Effector memory CD4-positive, alpha-beta T cell (primary cell): ENCODE results near the gene CAMK2N2.

Experiments used
- DNase-seq, 3 donors: peaks; one replicate each; pipeline ENCODE4 v3.0.0-alpha.2; 2020
- H3K27ac ChIP-seq: 2 replicates; pipeline ENCODE4 v1.7.0; 2013; ENCODE audit warnings: mild to moderate bottlenecking, low read length, moderate library complexity; ENCODE audit not compliant: insufficient read depth, poor library complexity, severe bottlenecking
- H3K27me3 ChIP-seq: replicated peaks from 2 replicates; pipeline ENCODE4 v1.7.0; 2013; ENCODE audit warnings: mild to moderate bottlenecking, low read length; ENCODE audit not compliant: insufficient read depth, control insufficient read depth, poor library complexity, severe bottlenecking
- H3K36me3 ChIP-seq: 2 replicates; pipeline ENCODE4 v1.7.0; 2013; ENCODE audit warnings: mild to moderate bottlenecking, low read length, moderate library complexity; ENCODE audit not compliant: control insufficient read depth, insufficient read depth
- H3K4me1 ChIP-seq: 2 replicates; pipeline ENCODE4 v1.7.0; 2013; ENCODE audit warnings: low read length, mild to moderate bottlenecking; ENCODE audit not compliant: control insufficient read depth, insufficient read depth, poor library complexity, severe bottlenecking
- H3K4me3 ChIP-seq: 2 replicates; pipeline ENCODE4 v1.7.0; 2013; ENCODE audit warnings: low read length, low read depth, mild to moderate bottlenecking; ENCODE audit not compliant: insufficient read depth, poor library complexity, severe bottlenecking
- H3K9me3 ChIP-seq: 2 replicates; pipeline ENCODE4 v1.7.0; 2013; ENCODE audit warnings: mild to moderate bottlenecking, low read length, moderate library complexity; ENCODE audit not compliant: control insufficient read depth

CAMK2N2 gene

DNA sequence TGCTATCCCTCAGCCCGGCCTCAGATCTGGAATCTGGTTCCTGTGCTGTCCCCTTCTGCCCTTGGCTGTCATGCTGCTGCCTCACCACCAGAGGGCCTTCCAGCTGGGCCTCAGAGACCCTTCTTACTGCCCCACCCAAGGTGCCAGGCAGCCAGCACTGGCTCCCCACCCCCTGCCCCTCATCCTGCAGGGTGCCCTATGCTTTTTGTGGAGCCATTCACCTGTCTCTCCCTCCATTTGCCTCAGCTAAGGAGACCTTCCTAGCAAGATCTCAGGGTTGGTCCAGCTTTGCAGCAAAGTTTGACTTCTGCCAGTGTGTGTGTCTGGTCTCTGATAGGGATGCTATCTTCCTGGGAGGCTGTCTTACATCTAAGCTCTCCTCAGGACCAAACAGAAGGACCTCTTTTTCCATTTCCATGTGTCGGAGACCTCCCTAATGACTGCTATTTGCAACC, 33.8 kb downstream of the CAMK2N2 start:
- peaks cover 41% of the 10 kb centered on the region for H3K27me3 ChIP-seq
- no peak overlapping the region for H3K27ac ChIP-seq
- no peaks in the 10 kb centered on the region for H3K36me3 ChIP-seq
- H3K4me1 ChIP-seq, result peaks cover 21% of the 10 kb centered on the region
- DNase-seq, result peak in 2 of 3 donors; percentile 22 to 25
- H3K9me3 ChIP-seq, result no peaks in the 10 kb centered on the region
- H3K4me3 ChIP-seq, result no peak overlapping the region

DNA sequence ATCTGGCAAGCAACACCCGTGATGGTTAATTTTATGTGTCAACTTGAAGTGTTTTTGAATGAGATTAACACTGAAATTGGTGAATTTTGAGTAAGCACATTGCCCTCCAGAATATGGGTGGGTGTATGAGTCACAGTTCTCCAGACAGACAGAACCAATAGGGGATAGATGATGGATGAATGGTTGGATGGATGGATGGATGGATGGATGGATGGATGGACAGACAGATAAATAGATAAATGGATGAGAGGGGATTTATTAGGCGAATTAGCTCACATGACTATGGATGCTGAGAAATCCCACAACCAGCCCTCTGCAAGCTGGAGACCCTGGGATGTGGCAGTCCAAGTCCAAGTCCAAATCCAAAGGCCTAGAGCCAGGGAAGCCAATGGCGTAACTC, 37.4 kb downstream of the CAMK2N2 start:
- no peak overlapping the region for H3K4me3 ChIP-seq
- DNase-seq, result no peak
- H3K9me3 ChIP-seq, result no peaks in the 10 kb centered on the region
- H3K27ac ChIP-seq, result no peak overlapping the region
- H3K36me3 ChIP-seq, result no peaks in the 10 kb centered on the region
- H3K4me1 ChIP-seq, result peaks cover 3% of the 10 kb centered on the region
- H3K27me3 ChIP-seq, result peaks cover 10% of the 10 kb centered on the region

DNA sequence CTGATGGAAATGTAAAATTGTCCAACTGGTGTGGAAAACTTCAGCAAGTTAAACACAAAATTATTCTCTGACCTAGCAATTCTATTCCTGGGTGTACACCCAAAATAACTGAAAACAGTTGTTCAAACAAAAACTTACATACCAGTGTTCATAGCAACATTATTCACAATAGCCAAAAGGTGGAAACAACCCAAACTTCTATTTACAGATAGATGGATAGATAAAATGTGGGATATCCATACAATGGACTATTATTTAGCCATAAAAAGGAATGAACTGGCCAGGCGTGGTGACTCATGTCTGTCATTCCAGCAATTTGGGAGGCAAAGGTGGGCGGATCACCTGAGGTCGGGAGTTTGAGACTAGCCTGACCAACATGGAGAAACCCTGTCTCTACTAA, 38.8 kb downstream of the CAMK2N2 start:
- H3K27ac ChIP-seq, result no peak overlapping the region
- DNase-seq, result no peak
- no peaks in the 10 kb centered on the region for H3K27me3 ChIP-seq
- H3K4me3 ChIP-seq, result no peak overlapping the region
- H3K9me3 ChIP-seq, result no peaks in the 10 kb centered on the region
- H3K4me1 ChIP-seq, result no peaks in the 10 kb centered on the region
- no peaks in the 10 kb centered on the region for H3K36me3 ChIP-seq

DNA sequence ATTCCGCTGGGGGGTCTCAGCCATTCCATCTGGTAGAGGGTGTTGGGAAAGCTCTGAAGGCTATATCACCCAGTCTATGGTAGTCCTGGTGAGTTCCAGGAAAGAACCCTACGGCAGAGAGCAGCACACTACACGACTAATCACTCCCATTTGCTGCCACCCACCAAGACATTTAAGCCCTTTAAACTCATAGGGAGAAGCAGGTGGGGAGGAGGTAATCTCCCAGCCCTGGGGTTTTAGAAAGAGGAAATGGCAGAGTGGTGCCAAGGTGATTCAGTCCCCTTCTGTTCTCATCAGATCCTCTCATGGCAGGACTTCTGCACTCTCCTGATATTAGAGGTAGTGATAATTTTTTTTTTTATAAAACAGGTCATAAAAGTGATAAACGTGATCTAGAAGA, 42.5 kb downstream of the CAMK2N2 start:
- no peaks in the 10 kb centered on the region for H3K9me3 ChIP-seq
- H3K27me3 ChIP-seq, result no peaks in the 10 kb centered on the region
- no peak overlapping the region for H3K4me3 ChIP-seq
- no peaks in the 10 kb centered on the region for H3K36me3 ChIP-seq
- H3K4me1 ChIP-seq, result no peaks in the 10 kb centered on the region
- DNase-seq, result no peak
- no peak overlapping the region for H3K27ac ChIP-seq

DNA sequence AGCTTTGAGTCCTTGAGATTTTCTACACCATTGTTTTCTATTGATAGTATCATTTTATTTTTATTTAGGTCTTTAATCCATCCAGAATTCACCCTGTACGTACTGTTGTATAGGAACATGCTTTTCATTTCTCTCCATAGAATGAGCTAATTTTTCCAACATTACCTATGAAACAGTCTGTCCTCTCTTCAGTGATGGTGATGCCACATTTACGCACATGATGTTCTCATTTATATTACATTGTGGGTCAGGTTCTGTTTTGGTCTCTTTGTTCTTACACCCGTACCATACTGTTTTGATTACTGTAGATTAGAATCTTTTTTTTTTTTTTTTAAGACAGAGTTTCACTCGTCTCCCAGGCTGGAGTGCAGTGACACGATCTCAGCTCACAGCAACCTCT, 49.6 kb downstream of the CAMK2N2 start:
- Histone ChIP-seq H3K4me1 (no peaks in the 10 kb centered on the region), H3K4me3 (no peak overlapping the region), H3K27ac (no peak overlapping the region), H3K27me3 (no peaks in the 10 kb centered on the region), H3K9me3 (no peaks in the 10 kb centered on the region), H3K36me3 (no peaks in the 10 kb centered on the region)
- no peak for DNase-seq

DNA sequence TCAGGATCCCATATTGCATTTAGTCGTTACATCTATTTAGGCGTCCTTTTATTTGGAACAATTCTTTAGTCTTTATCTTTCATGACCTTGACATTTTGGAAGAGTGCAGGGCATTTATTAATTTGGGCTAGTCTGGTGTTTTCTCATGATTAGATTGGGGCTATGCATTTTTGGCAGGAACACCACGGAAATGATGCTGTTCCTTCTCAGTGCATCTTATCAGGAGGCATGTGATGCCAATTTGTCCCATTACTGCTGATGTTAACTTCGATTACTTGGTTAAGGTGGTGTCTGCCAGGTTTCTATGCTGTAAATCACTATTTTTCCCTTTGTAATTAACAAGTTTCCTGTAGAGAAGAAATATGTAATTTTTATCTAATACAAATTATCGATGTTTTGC, 50.1 kb downstream of the CAMK2N2 start:
- Histone ChIP-seq H3K36me3 (no peaks in the 10 kb centered on the region), H3K4me1 (no peaks in the 10 kb centered on the region), H3K27me3 (no peaks in the 10 kb centered on the region), H3K9me3 (no peaks in the 10 kb centered on the region), H3K4me3 (no peak overlapping the region), H3K27ac (no peak overlapping the region)
- no peak for DNase-seq
